Ovary (tissue), 9 donors: ENCODE results near the gene PDPR. TPM values are rescaled to one million over a fixed set of nuclear protein-coding genes. Genes with fewer than 3 reads are reported as not detected.
"Not testable (repeated sequence)": the region's sequence is repeated elsewhere in the genome, so short reads cannot be mapped to it uniquely, and the experiment has no call there.

Experiments used
- DNase-seq, 5 donors: peaks; one replicate each; pipeline ENCODE4 v3.0.0-alpha.2; 2019 to 2020
- H3K27ac ChIP-seq, 2 donors: fragments of 200-600 bp; one replicate each; pipeline versions ENCODE4 v1.5.1 to v1.8.0; 2019 to 2022
- H3K27me3 ChIP-seq: fragments of 200-600 bp; one replicate; pipeline ENCODE4 v1.8.0; 2022
- H3K36me3 ChIP-seq: fragments of 200-600 bp; sonication (generic); one replicate; pipeline ENCODE4 v1.5.1; 2019
- H3K4me1 ChIP-seq: one replicate; pipeline ENCODE4 v1.8.1; 2013; ENCODE audit warnings: mild to moderate bottlenecking, moderate library complexity; ENCODE audit not compliant: insufficient read depth
- H3K4me3 ChIP-seq: fragments of 200-600 bp; sonication (generic); one replicate; pipeline ENCODE4 v1.5.1; 2017
- H3K9me3 ChIP-seq, 2 donors: fragments of 200-600 bp in 1 of 2; sonication (generic) in 1 of 2; one replicate each; pipeline versions ENCODE4 v1.5.1 to v1.8.1; 2013 to 2019; ENCODE audit warnings: mild to moderate bottlenecking in 1 of 2, moderate library complexity in 1 of 2
- WGBS, 3 donors: extraction: QIAGEN DNeasy Blood & Tissue Kit in 1 of 3; methylation state at CpG; one replicate each; pipeline versions ENCODE4 v1.1.5 to v1.1.7; 2013 to 2017; 5-methylcytosine and 5-hydroxymethylcytosine counted together
- intact Hi-C, 4 donors: fragments of 100-400 bp; cut with DNase I; formaldehyde crosslinking; loops; one replicate each; pipeline versions ENCODE4 v1.11.0 to v1.15.1; 2022 to 2023
- polyA plus RNA-seq, 2 donors: library from polyadenylated mRNA; stranded (reverse); fragments of 200-250 nt in 1 of 2; fragments of 350-450 nt in 1 of 2; fragmentation: Illumina TruSeq in 1 of 2; extraction: RNeasy Lipid Tissue Mini Kit (QIAGEN cat#74804) in 1 of 2; gene quantifications; one replicate each; pipeline ENCODE4 v1.2.3, GENCODE V29; 2013 to 2014
- small RNA-seq: library from RNA; depleted of rRNA; stranded (forward); fragments of <200 nt; gene quantifications from one replicate; pipeline ENCODE3, GENCODE V24; 2016
- total RNA-seq, 7 donors: library from RNA; depleted of rRNA in 2 of 7; stranded (reverse); fragments of >200 nt in 2 of 7; fragmentation: NEBNext Ultra II Directional in 3 of 7; extraction: Animal tissue kit (Norgen Biotek cat#: 25700) in 3 of 7; gene quantifications; one replicate each; pipeline versions ENCODE4 v1.1.0 to v1.2.4, GENCODE V29; 2016 to 2023
- donor health status: DM: no; HTN: no; CAD: no; lungs with moderate emphysema.
- donor health status: DM: no; HTN: no; CAD: no.
- donor health status: Bipolar disorder and iron deficiency.
- donor health status: DM: yes; HTN: yes; CAD: no.
- donor health status: DM: no; HTN: no; CAD: no.
- donor health status: DM: yes; HTN: yes; CAD: no.

Gene PDPR
- total and polyA plus RNA-seq, 9 donors: 13.4 to 44.5 (median 21.7) TPM

GRCh38 chr16:70204010-70204409, 89.9 kb downstream of the PDPR start:
- 95 to 97% (median 96%) methylated on average over 16 to 19 of the region's 29 CpGs for WGBS, 3 donors
- H3K27me3 ChIP-seq, DNase-seq, H3K4me3 ChIP-seq, H3K9me3 ChIP-seq, H3K27ac ChIP-seq, H3K4me1 ChIP-seq, H3K36me3 ChIP-seq, intact Hi-C loops: not testable (repeated sequence)

GRCh38 chr16:70204668-70205405, 90.7 kb downstream of the PDPR start:
- WGBS, 3 donors: 91 to 100% (median 100%) methylated on average over 3 to 43 of the region's 46 CpGs
- H3K27ac ChIP-seq, intact Hi-C loops: not testable (repeated sequence)

GRCh38 chr16:70206382-70206781, 92.2 kb downstream of the PDPR start:
- DNase-seq, H3K27ac ChIP-seq, H3K4me1 ChIP-seq, H3K36me3 ChIP-seq, H3K27me3 ChIP-seq, H3K4me3 ChIP-seq, intact Hi-C loops, H3K9me3 ChIP-seq: not testable (repeated sequence)
- 93 to 98% (median 97%) methylated on average over 6 of the region's 6 CpGs for WGBS, 3 donors

More at GRCh38 chr16:70204668-70205405, 90.7 kb downstream of the PDPR start:
- not testable (repeated sequence) for H3K9me3 ChIP-seq, H3K4me3 ChIP-seq, H3K36me3 ChIP-seq, DNase-seq, H3K27me3 ChIP-seq, H3K4me1 ChIP-seq

Small RNA genes within 50 kb of the gene (small RNA-seq; reads per million reads assigned to genes)
- gene AC009060.2: not detected

Other genes starting within 250 kb of the PDPR start
- 1 to 10 TPM in 2 of 7 donors, under 1 TPM in 4, not detected in 1; 0.12 to 1.5 (median 0.39) TPM for gene CLEC18A, start 163.0 kb upstream of the PDPR start, total RNA-seq
- gene CLEC18A, start 163.0 kb upstream of the PDPR start, polyA plus RNA-seq: under 1 TPM; 0.47 to 0.64 TPM
- gene CLEC18C, start 59.5 kb downstream of the PDPR start, total RNA-seq: under 1 TPM in 6 of 7 donors, not detected in 1; 0.15 to 0.50 (median 0.28) TPM
- gene CLEC18C, start 59.5 kb downstream of the PDPR start, polyA plus RNA-seq: under 1 TPM in 1 of 2 donors, not detected in 1; 0.07 TPM
- gene EXOSC6, start 137.6 kb downstream of the PDPR start, total RNA-seq: 10 to 100 TPM; 19.5 to 30.2 (median 22.4) TPM
- 10 to 100 TPM; 12.4 to 15.5 TPM for gene EXOSC6, start 137.6 kb downstream of the PDPR start, polyA plus RNA-seq
- gene AARS1, start 175.2 kb downstream of the PDPR start, total RNA-seq: 100 to 1,000 TPM in 1 of 7 donors, 10 to 100 TPM in 6; 26.7 to 280 (median 60.3) TPM
- gene AARS1, start 175.2 kb downstream of the PDPR start, polyA plus RNA-seq: 10 to 100 TPM; 38.8 to 83.2 TPM
- 10 to 100 TPM; 18.9 to 42.2 (median 21.6) TPM for gene DDX19B, start 184.9 kb downstream of the PDPR start, total RNA-seq
- 10 to 100 TPM; 21.1 to 45.6 TPM for gene DDX19B, start 184.9 kb downstream of the PDPR start, polyA plus RNA-seq
- 10 to 100 TPM; 22.9 to 40.9 (median 34.7) TPM for gene DDX19A, start 232.6 kb downstream of the PDPR start, total RNA-seq
- gene DDX19A, start 232.6 kb downstream of the PDPR start, polyA plus RNA-seq: 10 to 100 TPM; 26.3 to 37.3 TPM